ENCODE measurements around the gene CES5A.

DNA sequence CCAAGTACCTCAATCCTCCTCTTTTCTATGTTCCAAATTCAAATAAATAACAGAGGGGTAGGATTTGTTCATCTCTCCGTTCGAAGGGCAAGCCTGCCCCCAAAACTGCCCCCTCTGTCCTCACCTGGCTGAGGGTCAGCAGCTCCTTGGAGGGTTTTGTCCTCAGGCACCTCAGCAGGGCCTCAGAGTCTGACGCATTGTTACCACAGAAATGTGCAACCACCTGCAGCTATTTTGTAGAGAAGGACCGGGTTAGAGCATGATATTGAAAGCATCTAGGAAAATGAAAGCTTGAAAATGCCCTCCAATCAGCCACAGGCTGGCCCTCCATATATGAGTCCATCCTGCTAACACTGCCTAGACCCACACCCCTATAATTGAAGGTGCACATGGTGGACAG is 13.9 kb downstream of the CES5A start:
- TF ChIP-seq, protein P1, sequence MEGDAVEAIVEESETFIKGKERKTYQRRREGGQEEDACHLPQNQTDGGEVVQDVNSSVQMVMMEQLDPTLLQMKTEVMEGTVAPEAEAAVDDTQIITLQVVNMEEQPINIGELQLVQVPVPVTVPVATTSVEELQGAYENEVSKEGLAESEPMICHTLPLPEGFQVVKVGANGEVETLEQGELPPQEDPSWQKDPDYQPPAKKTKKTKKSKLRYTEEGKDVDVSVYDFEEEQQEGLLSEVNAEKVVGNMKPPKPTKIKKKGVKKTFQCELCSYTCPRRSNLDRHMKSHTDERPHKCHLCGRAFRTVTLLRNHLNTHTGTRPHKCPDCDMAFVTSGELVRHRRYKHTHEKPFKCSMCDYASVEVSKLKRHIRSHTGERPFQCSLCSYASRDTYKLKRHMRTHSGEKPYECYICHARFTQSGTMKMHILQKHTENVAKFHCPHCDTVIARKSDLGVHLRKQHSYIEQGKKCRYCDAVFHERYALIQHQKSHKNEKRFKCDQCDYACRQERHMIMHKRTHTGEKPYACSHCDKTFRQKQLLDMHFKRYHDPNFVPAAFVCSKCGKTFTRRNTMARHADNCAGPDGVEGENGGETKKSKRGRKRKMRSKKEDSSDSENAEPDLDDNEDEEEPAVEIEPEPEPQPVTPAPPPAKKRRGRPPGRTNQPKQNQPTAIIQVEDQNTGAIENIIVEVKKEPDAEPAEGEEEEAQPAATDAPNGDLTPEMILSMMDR (IDR thresholded peaks at IDR 0.05 in 8 of 11, conservative IDR thresholded peaks at IDR 0.05 in 3 of 11): no peak
- TF ChIP-seq POLR2A (IDR thresholded peaks at IDR 0.05): no peak
